Caco-2 (cell line): ENCODE measurements around the gene PLEKHG7. TPM values are rescaled to one million over a fixed set of nuclear protein-coding genes. Genes with fewer than 3 reads are reported as not detected.

Source experiments
- BruUV-seq: library from RNA; stranded (reverse); fragments of 400-500 nt; replicated peaks from 2 replicates; lab custom pipeline; 2021; lab: Mats Ljungman, UMichigan
- CTCF ChIA-PET: fragments of 300-600 bp; sonication (Branson Sonifier 250); formaldehyde crosslinking; loops from one replicate; lab custom pipeline; 2022; ENCODE audit warnings: antibody characterized with exemption; lab: Charles Lee
- POLR2A ChIA-PET: fragments of 300-600 bp; sonication (Branson Sonifier 250); formaldehyde crosslinking; loops from one replicate; lab custom pipeline; 2022; ENCODE audit warnings: antibody characterized with exemption; lab: Charles Lee
- DNase-seq, 2 experiments: peaks; one replicate each; pipeline versions ENCODE4 v3.0.0 to v3.0.0-alpha.2; 2020 to 2022
- H3K27me3 ChIP-seq: replicated peaks from 2 replicates; pipeline ENCODE4 v1.6.0; 2011; ENCODE audit warnings: low read length; ENCODE audit not compliant: control insufficient read depth, insufficient read depth
- H3K36me3 ChIP-seq: 2 replicates; pipeline ENCODE4 v1.5.1; 2011; ENCODE audit warnings: low read length; ENCODE audit not compliant: control insufficient read depth, insufficient read depth
- H3K4me1 ChIP-seq: fragments of 250-450 bp; sonication (Bioruptor Pico); 2 replicates; pipeline ENCODE4 v1.5.1; 2020; ENCODE audit warnings: mild to moderate bottlenecking
- H3K4me3 ChIP-seq: 2 replicates; pipeline ENCODE4 v1.5.1; 2011; ENCODE audit warnings: low read depth, mild to moderate bottlenecking, control low read depth, low read length
- H3K9me3 ChIP-seq: fragments of 250-450 bp; sonication (Bioruptor Pico); 2 replicates; pipeline ENCODE4 v1.5.1; 2020; ENCODE audit warnings: mild to moderate bottlenecking, moderate library complexity
- H3K27ac Mint-ChIP-seq: one replicate; pipeline ENCODE4 v1.8.0; 2022; ENCODE audit warnings: mixed read lengths; ENCODE audit not compliant: unreplicated experiment
- H3K27me3 Mint-ChIP-seq: one replicate; pipeline ENCODE4 v1.8.0; 2022; ENCODE audit warnings: mixed read lengths; ENCODE audit not compliant: insufficient read depth, unreplicated experiment
- H3K36me3 Mint-ChIP-seq: one replicate; pipeline ENCODE4 v1.8.0; 2022; ENCODE audit warnings: mild to moderate bottlenecking, mixed read lengths; ENCODE audit not compliant: insufficient read depth, unreplicated experiment
- H3K4me1 Mint-ChIP-seq: one replicate; pipeline ENCODE4 v1.8.0; 2022; ENCODE audit warnings: low read depth, mixed read lengths; ENCODE audit not compliant: unreplicated experiment
- H3K4me3 Mint-ChIP-seq: one replicate; pipeline ENCODE4 v1.8.0; 2022; ENCODE audit warnings: mild to moderate bottlenecking, moderate library complexity, mixed read lengths; ENCODE audit not compliant: unreplicated experiment
- H3K9me3 Mint-ChIP-seq: one replicate; pipeline ENCODE4 v1.8.0; 2022; ENCODE audit warnings: mixed read lengths; ENCODE audit not compliant: unreplicated experiment
- intact Hi-C: fragments of 100-400 bp; cut with micrococcal nuclease; formaldehyde crosslinking; loops from one replicate; pipeline ENCODE4 v1.10.0; 2022; ENCODE audit not compliant: unreplicated experiment
- total RNA-seq: library from RNA; stranded (reverse); gene quantifications from 2 replicates; pipeline ENCODE4 v1.2.3, GENCODE V29; 2022
- TF ChIP-seq, protein P1 (sequence below), 2 experiments: fragments of 200-600 bp in 1 of 2; IDR thresholded peaks; 1 replicate in 1 of 2; 2 replicates in 1 of 2; pipeline versions ENCODE4 v1.5.1 to v1.8.0; 2011 to 2022; ENCODE audit warnings: antibody characterized with exemption in 1 of 2, control low read depth in 1 of 2, inconsistent platforms in 1 of 2, low read depth in 1 of 2, low read length in 1 of 2, mild to moderate bottlenecking in 1 of 2, moderate library complexity in 1 of 2; ENCODE audit not compliant: insufficient read depth in 1 of 2, severe bottlenecking in 1 of 2, unreplicated experiment in 1 of 2

PLEKHG7 gene
- total RNA-seq, 1 experiment from 2014 or later: 0.23 TPM

DNA sequence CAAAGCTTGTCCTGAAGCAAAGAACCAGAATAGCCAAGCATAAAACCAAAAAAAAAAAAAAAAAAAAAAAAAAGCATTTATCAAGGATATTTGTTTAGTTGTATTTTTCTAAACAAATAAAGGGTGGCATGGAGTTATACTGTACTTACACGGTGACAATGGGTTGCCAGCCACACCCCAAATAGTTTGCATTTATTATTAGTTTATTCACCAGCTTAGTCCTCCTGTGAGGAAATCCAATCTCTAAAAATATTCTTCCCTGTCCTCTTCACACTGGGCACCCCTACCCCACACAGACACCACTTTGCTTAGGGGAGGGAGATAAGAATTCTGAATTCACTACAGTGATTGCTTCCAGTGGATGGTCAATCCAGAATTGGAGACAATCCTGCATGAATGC lies 18.9 kb downstream of the PLEKHG7 start:
- Mint-ChIP-seq H3K27me3 (no peaks in the 10 kb centered on the region), H3K36me3 (no peaks in the 10 kb centered on the region), H3K27ac (no peak overlapping the region), H3K4me1 (no peaks in the 10 kb centered on the region), H3K9me3 (peaks cover 15% of the 10 kb centered on the region), H3K4me3 (no peak overlapping the region)
- H3K36me3 ChIP-seq: no peaks in the 10 kb centered on the region
- H3K4me1 ChIP-seq: no peaks in the 10 kb centered on the region
- 0 out of 2 replicates have a peak, but pooled peaks cover 3% of the 10 kb centered on the region for H3K9me3 ChIP-seq
- no peak overlapping the region for H3K4me3 ChIP-seq
- intact Hi-C loops: no loop called here
- ChIA-PET POLR2A (no interaction called here), CTCF (no interaction called here)
- DNase-seq: no peak
- H3K27me3 ChIP-seq: no peaks in the 10 kb centered on the region
- no TSS peak for BruUV-seq
- TF ChIP-seq, protein P1, sequence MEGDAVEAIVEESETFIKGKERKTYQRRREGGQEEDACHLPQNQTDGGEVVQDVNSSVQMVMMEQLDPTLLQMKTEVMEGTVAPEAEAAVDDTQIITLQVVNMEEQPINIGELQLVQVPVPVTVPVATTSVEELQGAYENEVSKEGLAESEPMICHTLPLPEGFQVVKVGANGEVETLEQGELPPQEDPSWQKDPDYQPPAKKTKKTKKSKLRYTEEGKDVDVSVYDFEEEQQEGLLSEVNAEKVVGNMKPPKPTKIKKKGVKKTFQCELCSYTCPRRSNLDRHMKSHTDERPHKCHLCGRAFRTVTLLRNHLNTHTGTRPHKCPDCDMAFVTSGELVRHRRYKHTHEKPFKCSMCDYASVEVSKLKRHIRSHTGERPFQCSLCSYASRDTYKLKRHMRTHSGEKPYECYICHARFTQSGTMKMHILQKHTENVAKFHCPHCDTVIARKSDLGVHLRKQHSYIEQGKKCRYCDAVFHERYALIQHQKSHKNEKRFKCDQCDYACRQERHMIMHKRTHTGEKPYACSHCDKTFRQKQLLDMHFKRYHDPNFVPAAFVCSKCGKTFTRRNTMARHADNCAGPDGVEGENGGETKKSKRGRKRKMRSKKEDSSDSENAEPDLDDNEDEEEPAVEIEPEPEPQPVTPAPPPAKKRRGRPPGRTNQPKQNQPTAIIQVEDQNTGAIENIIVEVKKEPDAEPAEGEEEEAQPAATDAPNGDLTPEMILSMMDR (IDR thresholded peaks at IDR 0.05; ENCODE audit: insufficient read depth in 1 of 2, low read depth in 1 of 2, low read length in 1 of 2, severe bottlenecking in 1 of 2, unreplicated experiment in 1 of 2): no peak

DNA sequence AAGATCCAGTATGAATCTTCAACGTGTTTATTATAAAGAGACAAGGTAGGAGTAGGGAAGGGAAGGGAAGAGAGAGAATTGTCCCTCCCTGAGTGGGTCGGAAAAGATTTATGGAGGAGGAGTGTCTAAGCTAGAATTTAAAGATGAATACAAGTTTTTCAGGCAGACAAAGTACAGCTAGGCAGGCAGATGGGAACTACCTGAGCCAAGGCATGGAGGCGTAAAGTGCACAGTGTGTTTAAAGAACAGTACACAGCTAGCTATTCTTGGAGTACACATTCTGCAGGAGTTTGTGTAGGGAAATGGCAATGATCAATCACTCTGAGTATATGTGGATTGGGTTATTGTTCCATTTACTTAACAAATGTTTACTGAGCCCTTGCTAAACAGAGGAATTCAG lies 20.1 kb downstream of the PLEKHG7 start:
- Mint-ChIP-seq H3K9me3 (peaks cover 15% of the 10 kb centered on the region), H3K36me3 (no peaks in the 10 kb centered on the region), H3K4me3 (no peak overlapping the region), H3K27me3 (no peaks in the 10 kb centered on the region), H3K4me1 (no peaks in the 10 kb centered on the region), H3K27ac (no peak overlapping the region)
- no peak overlapping the region for H3K4me3 ChIP-seq
- H3K27me3 ChIP-seq: no peaks in the 10 kb centered on the region
- intact Hi-C loops: no loop called here
- no TSS peak for BruUV-seq
- ChIA-PET POLR2A (no interaction called here), CTCF (interaction anchor here (1.1 kb wide), 1 partner anchor 13 kb away, joined by 3 read pairs; no protein-coding TSS in a partner anchor)
- DNase-seq: no peak
- H3K9me3 ChIP-seq: 0 out of 2 replicates have a peak, but pooled peaks cover 3% of the 10 kb centered on the region
- TF ChIP-seq, protein P1 (IDR thresholded peaks at IDR 0.05; ENCODE audit: insufficient read depth in 1 of 2, low read depth in 1 of 2, low read length in 1 of 2, severe bottlenecking in 1 of 2, unreplicated experiment in 1 of 2): no peak
- no peaks in the 10 kb centered on the region for H3K4me1 ChIP-seq
- no peaks in the 10 kb centered on the region for H3K36me3 ChIP-seq

DNA sequence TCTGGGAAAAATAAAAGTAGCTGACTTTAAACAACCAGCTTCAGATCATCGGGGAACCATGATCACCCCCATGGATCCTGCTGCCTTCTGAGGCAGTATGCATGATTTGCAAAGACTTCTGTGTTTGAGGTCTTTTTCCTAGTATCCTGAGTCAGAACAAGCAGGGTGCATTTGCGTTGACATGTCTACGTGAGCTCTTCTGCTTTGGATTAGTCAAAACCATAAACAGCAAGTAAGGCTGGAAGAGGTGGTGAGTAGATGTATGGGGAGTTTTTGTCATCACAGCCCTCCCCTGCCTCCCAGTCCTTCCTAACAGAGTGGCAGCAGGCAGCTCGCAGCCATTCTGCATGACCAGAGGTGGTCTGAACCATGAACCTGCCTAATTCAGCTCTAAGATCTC lies 24.1 kb downstream of the PLEKHG7 start:
- Mint-ChIP-seq H3K36me3 (no peaks in the 10 kb centered on the region), H3K4me3 (no peak overlapping the region), H3K9me3 (peaks cover 15% of the 10 kb centered on the region), H3K27me3 (no peaks in the 10 kb centered on the region), H3K4me1 (no peaks in the 10 kb centered on the region), H3K27ac (no peak overlapping the region)
- 0 out of 2 replicates have a peak, but pooled peaks cover 3% of the 10 kb centered on the region for H3K9me3 ChIP-seq
- TF ChIP-seq, protein P1 (IDR thresholded peaks at IDR 0.05; ENCODE audit: insufficient read depth in 1 of 2, low read depth in 1 of 2, low read length in 1 of 2, severe bottlenecking in 1 of 2, unreplicated experiment in 1 of 2): no peak
- DNase-seq: no peak
- ChIA-PET CTCF (interaction anchor here (0.6 kb wide), 1 partner anchor 19 kb away, joined by 3 read pairs; no protein-coding TSS in a partner anchor), POLR2A (no interaction called here)
- H3K4me1 ChIP-seq: no peaks in the 10 kb centered on the region
- no peaks in the 10 kb centered on the region for H3K36me3 ChIP-seq
- H3K4me3 ChIP-seq: no peak overlapping the region
- H3K27me3 ChIP-seq: no peaks in the 10 kb centered on the region
- BruUV-seq: no TSS peak
- intact Hi-C loops: no loop called here
